ENCODE measurements around the gene GAB2. TPM values are rescaled to one million over a fixed set of nuclear protein-coding genes. Genes with fewer than 3 reads are reported as not detected.
"Not testable (repeated sequence)": the region's sequence is repeated elsewhere in the genome, so short reads cannot be mapped to it uniquely, and the experiment has no call there.

GAB2 gene
- total and polyA plus RNA-seq, 4 donors, result 16.2 to 31.5 (median 27.5) TPM

GRCh38 chr11:78244546-78245255 is 172.9 kb downstream of the GAB2 start:
- no CpG with 5 or more reads among the region's 4 CpGs for WGBS (ENCODE audit: insufficient coverage)
- Histone ChIP-seq H3K36me3 (ENCODE audit: control insufficient read depth, insufficient read depth, low read length) (peaks cover 10% of the 10 kb centered on the region), H3K9me3 (ENCODE audit: control insufficient read depth, insufficient read depth, low read length) (peaks cover 3% of the 10 kb centered on the region), H3K27me3 (ENCODE audit: control insufficient read depth, insufficient read depth, low read length) (no peaks in the 10 kb centered on the region), H3K4me3 (ENCODE audit: low read depth, low read length) (no peak overlapping the region), H3K27ac (ENCODE audit: low read depth, low read length) (no peak overlapping the region), H3K4me1 (ENCODE audit: control insufficient read depth, insufficient read depth, low read length) (no peaks in the 10 kb centered on the region)
- no peak for DNase-seq (ENCODE audit: low read depth in 4 of 6, low spot score in 6 of 6)

- Histone ChIP-seq H3K36me3 (ENCODE audit: control insufficient read depth, insufficient read depth, low read length) (peaks cover 10% of the 10 kb centered on the region), H3K4me1 (ENCODE audit: control insufficient read depth, insufficient read depth, low read length) (no peaks in the 10 kb centered on the region), H3K27ac (ENCODE audit: low read depth, low read length) (no peak overlapping the region), H3K4me3 (ENCODE audit: low read depth, low read length) (no peak overlapping the region), H3K27me3 (ENCODE audit: control insufficient read depth, insufficient read depth, low read length) (no peaks in the 10 kb centered on the region), H3K9me3 (ENCODE audit: control insufficient read depth, insufficient read depth, low read length) (peaks cover 3% of the 10 kb centered on the region)
- DNase-seq (ENCODE audit: low read depth in 4 of 6, low spot score in 6 of 6), result no peak
- no CpG with 5 or more reads among the region's 2 CpGs for WGBS (ENCODE audit: insufficient coverage)
Measured at GRCh38 chr11:78244080-78244479, 173.5 kb downstream of the GAB2 start.

GRCh38 chr11:78241475-78241874 is 176.1 kb downstream of the GAB2 start:
- H3K27me3 ChIP-seq (ENCODE audit: control insufficient read depth, insufficient read depth, low read length), result no peaks in the 10 kb centered on the region
- H3K36me3 ChIP-seq (ENCODE audit: control insufficient read depth, insufficient read depth, low read length), result peaks cover 6% of the 10 kb centered on the region
- no peak overlapping the region for H3K4me3 ChIP-seq (ENCODE audit: low read depth, low read length)

GRCh38 chr11:78239781-78240180 is 177.8 kb downstream of the GAB2 start:
- 100% methylated on average over 1 of the region's 1 CpG for WGBS (ENCODE audit: insufficient coverage)
- H3K27ac ChIP-seq (ENCODE audit: low read depth, low read length), result no peak overlapping the region

More at GRCh38 chr11:78241475-78241874, 176.1 kb downstream of the GAB2 start:
- H3K27ac ChIP-seq (ENCODE audit: low read depth, low read length), result no peak overlapping the region
- H3K9me3 ChIP-seq (ENCODE audit: control insufficient read depth, insufficient read depth, low read length), result peaks cover 3% of the 10 kb centered on the region
- DNase-seq (ENCODE audit: low read depth in 4 of 6, low spot score in 6 of 6), result no peak
- H3K4me1 ChIP-seq (ENCODE audit: control insufficient read depth, insufficient read depth, low read length), result no peaks in the 10 kb centered on the region

GRCh38 chr11:78237293-78238046 is 180.2 kb downstream of the GAB2 start:
- Histone ChIP-seq H3K9me3 (ENCODE audit: control insufficient read depth, insufficient read depth, low read length) (peaks cover 3% of the 10 kb centered on the region), H3K27ac (ENCODE audit: low read depth, low read length) (no peak overlapping the region), H3K4me1 (ENCODE audit: control insufficient read depth, insufficient read depth, low read length) (no peaks in the 10 kb centered on the region), H3K4me3 (ENCODE audit: low read depth, low read length) (no peak overlapping the region), H3K36me3 (ENCODE audit: control insufficient read depth, insufficient read depth, low read length) (no peaks in the 10 kb centered on the region), H3K27me3 (ENCODE audit: control insufficient read depth, insufficient read depth, low read length) (no peaks in the 10 kb centered on the region)
- no peak for DNase-seq (ENCODE audit: low read depth in 4 of 6, low spot score in 6 of 6)

More at GRCh38 chr11:78239781-78240180, 177.8 kb downstream of the GAB2 start:
- Histone ChIP-seq H3K4me1 (ENCODE audit: control insufficient read depth, insufficient read depth, low read length) (no peaks in the 10 kb centered on the region), H3K36me3 (ENCODE audit: control insufficient read depth, insufficient read depth, low read length) (peaks cover 4% of the 10 kb centered on the region), H3K4me3 (ENCODE audit: low read depth, low read length) (no peak overlapping the region), H3K9me3 (ENCODE audit: control insufficient read depth, insufficient read depth, low read length) (peaks cover 3% of the 10 kb centered on the region), H3K27me3 (ENCODE audit: control insufficient read depth, insufficient read depth, low read length) (no peaks in the 10 kb centered on the region)
- DNase-seq (ENCODE audit: low read depth in 4 of 6, low spot score in 6 of 6), result no peak

- H3K4me1 ChIP-seq (ENCODE audit: control insufficient read depth, insufficient read depth, low read length), result peaks cover 3% of the 10 kb centered on the region
- DNase-seq (ENCODE audit: low read depth in 4 of 6, low spot score in 6 of 6), result no peak
- H3K27me3 ChIP-seq (ENCODE audit: control insufficient read depth, insufficient read depth, low read length), result no peaks in the 10 kb centered on the region
- H3K4me3 ChIP-seq (ENCODE audit: low read depth, low read length), result no peak overlapping the region
- H3K27ac ChIP-seq (ENCODE audit: low read depth, low read length), result no peak overlapping the region
- no peaks in the 10 kb centered on the region for H3K36me3 ChIP-seq (ENCODE audit: control insufficient read depth, insufficient read depth, low read length)
- H3K9me3 ChIP-seq (ENCODE audit: control insufficient read depth, insufficient read depth, low read length), result no peaks in the 10 kb centered on the region
- no CpG with 5 or more reads among the region's 5 CpGs for WGBS (ENCODE audit: insufficient coverage)
Measured at GRCh38 chr11:78234006-78234405, 183.6 kb downstream of the GAB2 start.

- not testable (repeated sequence) for H3K4me3 ChIP-seq (ENCODE audit: low read depth, low read length); H3K36me3 ChIP-seq (ENCODE audit: control insufficient read depth, insufficient read depth, low read length); H3K27me3 ChIP-seq (ENCODE audit: control insufficient read depth, insufficient read depth, low read length); H3K9me3 ChIP-seq (ENCODE audit: control insufficient read depth, insufficient read depth, low read length); DNase-seq (ENCODE audit: low read depth in 4 of 6, low spot score in 6 of 6); H3K27ac ChIP-seq (ENCODE audit: low read depth, low read length); H3K4me1 ChIP-seq (ENCODE audit: control insufficient read depth, insufficient read depth, low read length)
- 95% methylated on average over 3 of the region's 6 CpGs for WGBS (ENCODE audit: insufficient coverage)
Measured at GRCh38 chr11:78233046-78233445, 184.6 kb downstream of the GAB2 start.

- Histone ChIP-seq H3K36me3 (ENCODE audit: control insufficient read depth, insufficient read depth, low read length) (no peaks in the 10 kb centered on the region), H3K27ac (ENCODE audit: low read depth, low read length) (no peak overlapping the region), H3K27me3 (ENCODE audit: control insufficient read depth, insufficient read depth, low read length) (no peaks in the 10 kb centered on the region), H3K4me1 (ENCODE audit: control insufficient read depth, insufficient read depth, low read length) (peaks cover 3% of the 10 kb centered on the region), H3K4me3 (ENCODE audit: low read depth, low read length) (no peak overlapping the region), H3K9me3 (ENCODE audit: control insufficient read depth, insufficient read depth, low read length) (no peaks in the 10 kb centered on the region)
- peak in 1 of 6 donors; percentile 18 for DNase-seq (ENCODE audit: low read depth in 4 of 6, low spot score in 6 of 6)
Measured at GRCh38 chr11:78231962-78232501, 185.6 kb downstream of the GAB2 start.

GRCh38 chr11:78230161-78230877 is 187.3 kb downstream of the GAB2 start:
- peaks cover 7% of the 10 kb centered on the region for H3K36me3 ChIP-seq (ENCODE audit: control insufficient read depth, insufficient read depth, low read length)
- no peaks in the 10 kb centered on the region for H3K27me3 ChIP-seq (ENCODE audit: control insufficient read depth, insufficient read depth, low read length)
- no peak overlapping the region for H3K4me3 ChIP-seq (ENCODE audit: low read depth, low read length)
- H3K9me3 ChIP-seq (ENCODE audit: control insufficient read depth, insufficient read depth, low read length), result no peaks in the 10 kb centered on the region
- no peak for DNase-seq (ENCODE audit: low read depth in 4 of 6, low spot score in 6 of 6)
- 97% methylated on average over 4 of the region's 7 CpGs for WGBS (ENCODE audit: insufficient coverage)
- no peak overlapping the region for H3K27ac ChIP-seq (ENCODE audit: low read depth, low read length)
- H3K4me1 ChIP-seq (ENCODE audit: control insufficient read depth, insufficient read depth, low read length), result peaks cover 3% of the 10 kb centered on the region

All from spinal cord (tissue), 10 donors.